PC-3 (cell line): ENCODE measurements around the gene UPF3A. TPM values are rescaled to one million over a fixed set of nuclear protein-coding genes. Genes with fewer than 3 reads are reported as not detected.
"Not testable (repeated sequence)": the region's sequence is repeated elsewhere in the genome, so short reads cannot be mapped to it uniquely, and the experiment has no call there.

Experiments
- ATAC-seq: fragments of 200-7000 bp; cut with Tn5 transposase; 2 replicates; pipeline ENCODE4 v1.9.1; 2020; ENCODE audit warnings: mild to moderate bottlenecking, moderate library complexity
- BruUV-seq: library from RNA; stranded (reverse); fragments of 400-500 nt; replicated peaks from 2 replicates; lab custom pipeline; 2021; lab: Mats Ljungman, UMichigan
- CTCF ChIA-PET: fragments of 300-600 bp; sonication (Branson Sonifier 250); formaldehyde crosslinking; loops from one replicate; lab custom pipeline; 2022; ENCODE audit warnings: antibody characterized with exemption; lab: Charles Lee
- POLR2A ChIA-PET: fragments of 300-600 bp; sonication (Branson Sonifier 250); formaldehyde crosslinking; loops from one replicate; lab custom pipeline; 2022; ENCODE audit warnings: antibody characterized with exemption; ENCODE audit not compliant: unreplicated experiment; lab: Charles Lee
- DNase-seq: peaks from one replicate; pipeline ENCODE4 v3.0.0-alpha.2; 2015
- H2AFZ ChIP-seq: fragments of 300-600 bp; sonication (generic); 2 replicates; pipeline ENCODE4 v1.6.0; 2016; ENCODE audit warnings: antibody characterized with exemption, low read length
- H3F3A ChIP-seq: fragments of 300-600 bp; sonication (generic); one replicate; pipeline ENCODE4 v1.6.0; 2017; ENCODE audit warnings: antibody characterized with exemption, low read length, control low read depth, mild to moderate bottlenecking; ENCODE audit not compliant: unreplicated experiment
- H3K27ac ChIP-seq: fragments of 300-600 bp; sonication (generic); 2 replicates; pipeline ENCODE4 v1.5.1; 2016; ENCODE audit warnings: mild to moderate bottlenecking, low read length
- H3K27me3 ChIP-seq: fragments of 300-600 bp; sonication (generic); 2 replicates; pipeline ENCODE4 v1.6.1; 2016; ENCODE audit warnings: low read length, mixed read lengths
- H3K36me3 ChIP-seq: fragments of 300-600 bp; sonication (generic); 2 replicates; pipeline ENCODE4 v1.6.1; 2016; ENCODE audit warnings: low read depth, mixed run types, low read length, mixed read lengths
- H3K4me1 ChIP-seq: fragments of 300-600 bp; sonication (generic); 2 replicates; pipeline ENCODE4 v1.5.1; 2016; ENCODE audit warnings: low read length; ENCODE audit not compliant: insufficient read depth
- H3K4me2 ChIP-seq: fragments of 300-600 bp; sonication (generic); 2 replicates; pipeline ENCODE4 v1.6.0; 2016; ENCODE audit warnings: low read length
- H3K4me3 ChIP-seq: fragments of 300-600 bp; sonication (generic); 2 replicates; pipeline ENCODE4 v1.5.1; 2016; ENCODE audit warnings: mild to moderate bottlenecking, low read length, mixed read lengths
- H3K79me2 ChIP-seq: fragments of 300-600 bp; sonication (generic); 2 replicates; pipeline ENCODE4 v1.6.1; 2017; ENCODE audit warnings: low read length, mixed read lengths
- H3K9ac ChIP-seq: fragments of 300-600 bp; sonication (generic); 2 replicates; pipeline ENCODE4 v1.6.0; 2016; ENCODE audit warnings: mild to moderate bottlenecking, low read length
- H3K9me2 ChIP-seq: fragments of 300-600 bp; sonication (generic); replicated peaks from 2 replicates; pipeline ENCODE4 v1.6.1; 2016; ENCODE audit warnings: mixed run types, low read length, mixed read lengths
- H3K9me3 ChIP-seq: fragments of 300-600 bp; sonication (generic); 2 replicates; pipeline ENCODE4 v1.6.1; 2016; ENCODE audit warnings: low read length, mixed read lengths
- H4K20me1 ChIP-seq: fragments of 300-600 bp; sonication (generic); 2 replicates; pipeline ENCODE4 v1.6.1; 2016; ENCODE audit warnings: low read length, mixed read lengths
- CTCF ChIP-seq: fragments of 300-600 bp; sonication (generic); conservative IDR thresholded peaks from 2 replicates; pipeline ENCODE4 v1.5.1; 2017; ENCODE audit warnings: antibody characterized with exemption, low read depth, mild to moderate bottlenecking, low read length
- EZH2 ChIP-seq: fragments of 300-600 bp; sonication (generic); IDR thresholded peaks from one replicate; pipeline ENCODE4 v1.6.1; 2017; ENCODE audit warnings: antibody characterized with exemption, mild to moderate bottlenecking, low read length; ENCODE audit not compliant: unreplicated experiment
- EZH2phosphoT487 ChIP-seq: fragments of 300-600 bp; sonication (generic); IDR thresholded peaks from 2 replicates; pipeline ENCODE4 v1.6.1; 2018; ENCODE audit warnings: mild to moderate bottlenecking, antibody characterized with exemption, low read length, borderline replicate concordance
- intact Hi-C: fragments of 100-400 bp; cut with micrococcal nuclease; formaldehyde crosslinking; loops from 2 replicates; pipeline ENCODE4 v1.9.0; 2023
- total RNA-seq: library from RNA; depleted of rRNA; stranded (reverse); fragments of >200 nt; gene quantifications from 2 replicates; pipeline ENCODE4 v1.2.3, GENCODE V29; 2014

The UPF3A gene
- total RNA-seq, 1 experiment from 2014 or later: 18.1 TPM

GRCh38 chr13:114248011-114248410 lies 33.4 kb upstream of the UPF3A start:
- H4K20me1 ChIP-seq: no peaks in the 10 kb centered on the region
- no TSS peak for BruUV-seq
- CTCF ChIA-PET: no interaction called here
- POLR2A ChIA-PET: no interaction called here
- H2AFZ ChIP-seq: no peak overlapping the region
- no peaks in the 10 kb centered on the region for H3K79me2 ChIP-seq
- peaks cover 52% of the 10 kb centered on the region for H3K36me3 ChIP-seq
- DNase-seq: no peak
- no peak overlapping the region for H3K9ac ChIP-seq
- TF ChIP-seq CTCF: no peak
- TF ChIP-seq EZH2phosphoT487: no peak
- no peak for TF ChIP-seq EZH2
- no peaks in the 10 kb centered on the region for H3K27me3 ChIP-seq
- no peaks in the 10 kb centered on the region for H3F3A ChIP-seq
- H3K4me1 ChIP-seq: no peaks in the 10 kb centered on the region
- H3K27ac ChIP-seq: no peak overlapping the region
- ATAC-seq: no peak
- H3K9me2 ChIP-seq: no peaks in the 10 kb centered on the region
- H3K9me3 ChIP-seq: no peaks in the 10 kb centered on the region
- no peak overlapping the region for H3K4me2 ChIP-seq
- no peak overlapping the region for H3K4me3 ChIP-seq
- intact Hi-C loops: no loop called here

- no peak overlapping the region for H3K9ac ChIP-seq
- intact Hi-C loops: no loop called here
- H3K4me2 ChIP-seq: no peak overlapping the region
- H3K79me2 ChIP-seq: no peaks in the 10 kb centered on the region
- CTCF ChIA-PET: no interaction called here
- H4K20me1 ChIP-seq: no peaks in the 10 kb centered on the region
- no peaks in the 10 kb centered on the region for H3K9me2 ChIP-seq
- no peaks in the 10 kb centered on the region for H3K4me1 ChIP-seq
- no peak overlapping the region for H3K4me3 ChIP-seq
- TF ChIP-seq CTCF: no peak
- TF ChIP-seq EZH2: no peak
- TF ChIP-seq EZH2phosphoT487: no peak
- no TSS peak for BruUV-seq
- H3K36me3 ChIP-seq: peaks cover 45% of the 10 kb centered on the region
- H2AFZ ChIP-seq: no peak overlapping the region
- no peaks in the 10 kb centered on the region for H3K27me3 ChIP-seq
- H3K27ac ChIP-seq: no peak overlapping the region
- no peaks in the 10 kb centered on the region for H3F3A ChIP-seq
- no peaks in the 10 kb centered on the region for H3K9me3 ChIP-seq
- POLR2A ChIA-PET: no interaction called here
- DNase-seq (no peak), ATAC-seq (no peak)
Observed at GRCh38 chr13:114249077-114249476, 32.3 kb upstream of the UPF3A start.

GRCh38 chr13:114251639-114252440 lies 29.6 kb upstream of the UPF3A start:
- POLR2A ChIA-PET, CTCF ChIA-PET, H3K4me1 ChIP-seq, H4K20me1 ChIP-seq, H3K9me2 ChIP-seq, intact Hi-C loops, BruUV-seq, H2AFZ ChIP-seq, H3K27ac ChIP-seq, H3K27me3 ChIP-seq, H3F3A ChIP-seq, H3K9me3 ChIP-seq, H3K9ac ChIP-seq, ATAC-seq, H3K4me2 ChIP-seq, H3K4me3 ChIP-seq, H3K79me2 ChIP-seq, DNase-seq: not testable (repeated sequence)
- H3K36me3 ChIP-seq: peaks cover 21% of the 10 kb centered on the region
